PFSK-1 (cell line): ENCODE measurements around the gene LCE4A.

Experiments
- FOXP2 ChIP-seq: optimal IDR thresholded peaks from 2 replicates; pipeline ENCODE3; 2011; ENCODE audit warnings: borderline replicate concordance, control low read depth, inconsistent platforms; ENCODE audit not compliant: insufficient read depth; ENCODE audit errors: extremely low read length, extremely low read depth
- POLR2AphosphoS5 ChIP-seq: IDR thresholded peaks from 2 replicates; pipeline ENCODE4 v1.6.1; 2012; ENCODE audit warnings: low read depth, mild to moderate bottlenecking, control low read depth, low read length, moderate library complexity
- SIN3A ChIP-seq: IDR thresholded peaks from 2 replicates; pipeline ENCODE4 v1.6.1; 2012; ENCODE audit warnings: mild to moderate bottlenecking, low read length, moderate library complexity, borderline replicate concordance; ENCODE audit not compliant: insufficient read depth
- TAF1 ChIP-seq: IDR thresholded peaks from 2 replicates; pipeline ENCODE4 v1.6.1; 2012; ENCODE audit warnings: low read length, control low read depth, borderline replicate concordance; ENCODE audit not compliant: insufficient read depth
- TF ChIP-seq, protein P1 (sequence below), 2 experiments: IDR thresholded peaks; 2 replicates each; pipeline versions ENCODE4 v1.6.1 to v1.8.0; 2011 to 2012; ENCODE audit warnings: low read depth in 2 of 2, low read length in 2 of 2, control low read depth in 1 of 2, inconsistent platforms in 1 of 2, mild to moderate bottlenecking in 1 of 2, moderate library complexity in 1 of 2; ENCODE audit not compliant: insufficient read depth in 1 of 2

Gene LCE4A

DNA sequence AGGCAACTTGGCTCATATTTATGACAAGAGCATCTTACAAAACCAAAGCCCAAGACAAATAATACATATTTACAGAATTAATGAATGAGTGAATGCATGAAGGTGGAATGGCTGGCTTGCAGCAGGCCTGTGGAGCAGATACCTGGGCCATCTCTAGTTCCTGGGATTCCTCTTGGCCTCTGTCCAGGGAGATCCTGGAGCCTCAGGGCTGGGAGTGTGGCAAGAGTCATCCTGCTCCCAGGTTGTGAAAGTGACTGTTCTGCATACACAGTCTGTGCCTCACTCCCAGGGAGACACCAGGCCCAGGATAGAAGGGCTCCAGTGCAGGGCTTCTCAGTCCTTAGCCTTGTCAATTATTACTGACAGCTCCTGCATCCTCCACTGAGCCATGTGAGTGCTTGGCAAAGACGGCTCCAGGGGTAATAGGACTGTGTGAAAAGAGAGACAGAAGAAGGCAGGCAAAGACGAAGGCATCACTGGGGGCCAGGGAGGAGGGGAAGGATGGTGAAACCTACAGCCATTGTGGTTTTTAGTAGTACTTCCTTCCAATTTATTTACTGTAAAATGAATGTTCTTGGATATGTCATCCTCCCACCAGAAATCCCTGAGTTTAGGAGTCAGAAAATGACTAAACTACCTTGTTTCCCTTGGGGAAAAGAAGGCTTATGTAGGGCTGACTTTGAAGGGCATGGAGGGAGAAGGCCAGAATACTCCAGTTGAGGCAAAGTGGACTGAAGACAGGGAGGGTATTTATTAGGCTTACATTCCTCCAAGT lies 35.6 kb downstream of the LCE4A start:
- TF ChIP-seq TAF1: no peak
- no peak for TF ChIP-seq POLR2AphosphoS5
- no peak for TF ChIP-seq SIN3A
- TF ChIP-seq, protein P1, sequence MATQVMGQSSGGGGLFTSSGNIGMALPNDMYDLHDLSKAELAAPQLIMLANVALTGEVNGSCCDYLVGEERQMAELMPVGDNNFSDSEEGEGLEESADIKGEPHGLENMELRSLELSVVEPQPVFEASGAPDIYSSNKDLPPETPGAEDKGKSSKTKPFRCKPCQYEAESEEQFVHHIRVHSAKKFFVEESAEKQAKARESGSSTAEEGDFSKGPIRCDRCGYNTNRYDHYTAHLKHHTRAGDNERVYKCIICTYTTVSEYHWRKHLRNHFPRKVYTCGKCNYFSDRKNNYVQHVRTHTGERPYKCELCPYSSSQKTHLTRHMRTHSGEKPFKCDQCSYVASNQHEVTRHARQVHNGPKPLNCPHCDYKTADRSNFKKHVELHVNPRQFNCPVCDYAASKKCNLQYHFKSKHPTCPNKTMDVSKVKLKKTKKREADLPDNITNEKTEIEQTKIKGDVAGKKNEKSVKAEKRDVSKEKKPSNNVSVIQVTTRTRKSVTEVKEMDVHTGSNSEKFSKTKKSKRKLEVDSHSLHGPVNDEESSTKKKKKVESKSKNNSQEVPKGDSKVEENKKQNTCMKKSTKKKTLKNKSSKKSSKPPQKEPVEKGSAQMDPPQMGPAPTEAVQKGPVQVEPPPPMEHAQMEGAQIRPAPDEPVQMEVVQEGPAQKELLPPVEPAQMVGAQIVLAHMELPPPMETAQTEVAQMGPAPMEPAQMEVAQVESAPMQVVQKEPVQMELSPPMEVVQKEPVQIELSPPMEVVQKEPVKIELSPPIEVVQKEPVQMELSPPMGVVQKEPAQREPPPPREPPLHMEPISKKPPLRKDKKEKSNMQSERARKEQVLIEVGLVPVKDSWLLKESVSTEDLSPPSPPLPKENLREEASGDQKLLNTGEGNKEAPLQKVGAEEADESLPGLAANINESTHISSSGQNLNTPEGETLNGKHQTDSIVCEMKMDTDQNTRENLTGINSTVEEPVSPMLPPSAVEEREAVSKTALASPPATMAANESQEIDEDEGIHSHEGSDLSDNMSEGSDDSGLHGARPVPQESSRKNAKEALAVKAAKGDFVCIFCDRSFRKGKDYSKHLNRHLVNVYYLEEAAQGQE (IDR thresholded peaks at IDR 0.05; ENCODE audit: insufficient read depth in 1 of 2, low read depth in 2 of 2, low read length in 2 of 2): no peak
- no peak for TF ChIP-seq FOXP2

GRCh38 chr1:152745289-152745704 lies 37.3 kb downstream of the LCE4A start:
- TF ChIP-seq TAF1 (no peak), FOXP2 (no peak), POLR2AphosphoS5 (no peak), SIN3A (no peak)
- TF ChIP-seq, protein P1 (IDR thresholded peaks at IDR 0.05; ENCODE audit: insufficient read depth in 1 of 2, low read depth in 2 of 2, low read length in 2 of 2): no peak

DNA sequence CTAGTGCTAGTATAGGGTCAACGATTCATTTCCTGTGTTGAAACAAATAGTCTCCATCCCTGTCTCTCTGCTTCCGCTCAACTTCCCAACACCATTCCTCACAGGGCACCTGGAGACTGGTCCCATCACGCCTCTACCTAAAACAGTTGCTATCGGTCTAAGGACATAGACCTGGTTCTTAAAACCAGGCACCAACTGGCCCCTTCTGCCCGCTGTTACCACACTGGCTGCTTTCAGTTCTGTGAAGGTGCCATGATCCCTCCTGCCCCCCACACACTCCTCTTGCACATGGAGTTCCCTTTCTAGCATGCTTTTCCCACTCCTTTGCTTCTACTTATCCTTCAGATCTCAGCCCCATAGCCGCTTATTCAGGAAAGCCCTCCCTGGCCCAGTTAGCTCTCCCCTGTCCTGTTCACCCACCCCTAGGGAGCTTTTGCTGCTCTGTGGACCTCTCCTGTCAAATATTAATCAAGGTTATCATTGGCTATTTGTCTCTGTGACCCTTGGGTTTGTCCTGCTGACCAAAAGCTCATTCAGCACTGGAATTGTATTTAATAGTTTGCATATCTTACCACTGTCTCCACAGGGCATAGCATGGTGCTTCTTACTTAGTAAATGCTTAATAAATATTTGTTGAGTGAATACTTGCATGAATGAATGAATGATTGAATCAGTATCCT lies 37.9 kb downstream of the LCE4A start:
- TF ChIP-seq, protein P1 (IDR thresholded peaks at IDR 0.05; ENCODE audit: insufficient read depth in 1 of 2, low read depth in 2 of 2, low read length in 2 of 2): no peak
- no peak for TF ChIP-seq SIN3A

DNA sequence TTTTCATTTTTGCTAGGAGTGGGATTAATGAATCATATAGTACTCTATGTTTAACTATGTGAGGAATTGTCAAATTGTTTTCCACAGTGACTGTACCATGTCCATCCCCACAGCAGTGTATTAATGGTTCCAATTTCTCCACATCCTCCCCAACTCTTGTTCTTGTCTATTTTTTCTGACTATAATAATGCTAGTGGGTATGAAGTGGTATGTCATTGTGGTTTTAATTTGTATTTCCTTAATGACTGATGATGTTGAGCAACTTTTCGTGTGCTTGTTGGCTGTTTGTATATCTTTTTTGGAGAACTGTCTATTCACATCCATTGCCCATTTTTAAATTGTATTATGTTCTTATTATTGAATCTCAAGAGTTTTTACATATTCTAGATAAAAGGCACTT lies 39.9 kb downstream of the LCE4A start:
- TF ChIP-seq FOXP2 (no peak), POLR2AphosphoS5 (no peak), SIN3A (no peak), TAF1 (no peak)
- TF ChIP-seq, protein P1 (IDR thresholded peaks at IDR 0.05; ENCODE audit: insufficient read depth in 1 of 2, low read depth in 2 of 2, low read length in 2 of 2): no peak

DNA sequence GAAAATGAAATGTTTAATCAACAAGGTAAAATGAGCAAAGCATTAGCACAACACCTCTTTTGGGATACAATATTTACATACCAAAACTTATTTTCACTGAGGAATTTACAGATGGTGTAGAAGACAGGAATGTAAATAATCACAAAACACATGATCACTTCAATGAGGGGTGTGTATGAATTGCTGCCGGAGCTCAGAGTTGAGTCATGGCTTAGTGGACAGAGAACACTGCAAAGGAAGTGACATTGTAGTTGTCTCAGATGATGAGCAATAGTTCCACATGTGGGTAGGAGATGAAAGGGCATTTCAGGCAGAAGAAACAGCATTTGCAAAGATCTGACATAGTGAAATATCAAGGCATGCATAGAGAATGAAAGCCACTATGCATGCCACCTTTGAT lies 44.3 kb downstream of the LCE4A start:
- TF ChIP-seq FOXP2 (no peak), TAF1 (no peak), POLR2AphosphoS5 (no peak), SIN3A (no peak)
- TF ChIP-seq, protein P1 (IDR thresholded peaks at IDR 0.05; ENCODE audit: insufficient read depth in 1 of 2, low read depth in 2 of 2, low read length in 2 of 2): no peak
